ENCODE measurements around the gene PCSK6. TPM values are rescaled to one million over a fixed set of nuclear protein-coding genes. Genes with fewer than 3 reads are reported as not detected.

PCSK6 gene
- total and polyA plus RNA-seq, 7 donors, result 8.3 to 32.7 (median 13.3) TPM

GRCh38 chr15:101387574-101387973, 101.9 kb downstream of the PCSK6 start:
- no peak for TF ChIP-seq CTCF (IDR thresholded peaks at IDR 0.05)

GRCh38 chr15:101386967-101387366, 102.5 kb downstream of the PCSK6 start:
- WGBS, 3 donors, result 72 to 91% (median 81%) methylated on average over 10 of the region's 10 CpGs
- TF ChIP-seq CTCF (IDR thresholded peaks at IDR 0.05), result no peak
- Histone ChIP-seq H3K4me1 (no peaks in the 10 kb centered on the region), H3K4me3 (no peak overlapping the region), H3K27ac (no peak overlapping the region), H3K36me3 (ENCODE audit: insufficient read depth in 1 of 2, low read depth in 1 of 2) (peaks cover 0 to 72% of the 10 kb centered on the region in 2 donors), H3K9me3 (no peaks in the 10 kb centered on the region), H3K27me3 (ENCODE audit: insufficient read depth in 3 of 3, low read length in 2 of 3) (no peaks in the 10 kb centered on the region)
- no peak for ATAC-seq
- peak in 1 of 2 donors; percentile 28 for DNase-seq
- intact Hi-C loops (cut with DNase I), result loop anchor here in 1 of 2 donors (5.0 kb wide), 1 partner anchor 45 kb away; no protein-coding TSS in a partner anchor

More at GRCh38 chr15:101387574-101387973, 101.9 kb downstream of the PCSK6 start:
- intact Hi-C loops (cut with DNase I), result loop anchor here in 1 of 2 donors (5.0 kb wide), 1 partner anchor 45 kb away; no protein-coding TSS in a partner anchor
- ATAC-seq (no peak), DNase-seq (no peak)
- Histone ChIP-seq H3K27me3 (ENCODE audit: insufficient read depth in 3 of 3, low read length in 2 of 3) (no peaks in the 10 kb centered on the region), H3K36me3 (ENCODE audit: insufficient read depth in 1 of 2, low read depth in 1 of 2) (peaks cover 0 to 68% of the 10 kb centered on the region in 2 donors), H3K9me3 (no peaks in the 10 kb centered on the region), H3K4me3 (no peak overlapping the region), H3K27ac (no peak overlapping the region), H3K4me1 (no peaks in the 10 kb centered on the region)
- 76 to 93% (median 77%) methylated on average over 9 of the region's 9 CpGs for WGBS, 3 donors

- intact Hi-C loops (cut with DNase I), result loop anchor here in 1 of 2 donors (5.0 kb wide), 1 partner anchor 46 kb away; no protein-coding TSS in a partner anchor
- H3K36me3 ChIP-seq (ENCODE audit: insufficient read depth in 1 of 2, low read depth in 1 of 2), result peaks cover 0 to 67% of the 10 kb centered on the region in 2 donors
- no peaks in the 10 kb centered on the region for H3K4me1 ChIP-seq
- no peaks in the 10 kb centered on the region for H3K9me3 ChIP-seq
- DNase-seq (peak in 1 of 2 donors; percentile 38), ATAC-seq (no peak)
- no peak for TF ChIP-seq CTCF (IDR thresholded peaks at IDR 0.05)
- no peak overlapping the region for H3K4me3 ChIP-seq
- no peak overlapping the region for H3K27ac ChIP-seq
- WGBS, 3 donors, result 90 to 92% (median 91%) methylated on average over 18 of the region's 18 CpGs
- no peaks in the 10 kb centered on the region for H3K27me3 ChIP-seq (ENCODE audit: insufficient read depth in 3 of 3, low read length in 2 of 3)
These were observed 103.5 kb downstream of the PCSK6 start for GRCh38 chr15:101386006-101386405.

GRCh38 chr15:101384276-101384675, 105.2 kb downstream of the PCSK6 start:
- DNase-seq (peak in 1 of 2 donors; percentile 11), ATAC-seq (no peak)
- peaks cover 0 to 64% of the 10 kb centered on the region in 2 donors for H3K36me3 ChIP-seq (ENCODE audit: insufficient read depth in 1 of 2, low read depth in 1 of 2)
- intact Hi-C loops (cut with DNase I), result no loop called here
- TF ChIP-seq CTCF (IDR thresholded peaks at IDR 0.05), result no peak
- no peak overlapping the region for H3K27ac ChIP-seq
- H3K4me1 ChIP-seq, result no peaks in the 10 kb centered on the region
- no peaks in the 10 kb centered on the region for H3K9me3 ChIP-seq
- H3K4me3 ChIP-seq, result no peak overlapping the region
- H3K27me3 ChIP-seq (ENCODE audit: insufficient read depth in 3 of 3, low read length in 2 of 3), result no peaks in the 10 kb centered on the region
- WGBS, 3 donors, result 83 to 85% (median 84%) methylated on average over 14 of the region's 14 CpGs

GRCh38 chr15:101382544-101382943, 107.0 kb downstream of the PCSK6 start:
- H3K4me3 ChIP-seq, result no peak overlapping the region
- no peaks in the 10 kb centered on the region for H3K27me3 ChIP-seq (ENCODE audit: insufficient read depth in 3 of 3, low read length in 2 of 3)
- H3K4me1 ChIP-seq, result no peaks in the 10 kb centered on the region
- H3K27ac ChIP-seq, result no peak overlapping the region
- H3K36me3 ChIP-seq (ENCODE audit: insufficient read depth in 1 of 2, low read depth in 1 of 2), result peaks cover 0 to 51% of the 10 kb centered on the region in 2 donors
- no peak for DNase-seq
- 75 to 82% (median 79%) methylated on average over 7 of the region's 7 CpGs for WGBS, 3 donors
- no peak for TF ChIP-seq CTCF (IDR thresholded peaks at IDR 0.05)
- H3K9me3 ChIP-seq, result no peaks in the 10 kb centered on the region
- no peak for ATAC-seq
- intact Hi-C loops (cut with DNase I), result no loop called here
